Measurements from ENCODE around the gene MEX3D. TPM values are rescaled to one million over a fixed set of nuclear protein-coding genes. Genes with fewer than 3 reads are reported as not detected.

The MEX3D gene
- total and polyA plus RNA-seq, 8 donors, result 4.9 to 90.4 (median 10.8) TPM

Small RNA genes within 50 kb of the gene (small RNA-seq; reads per million reads assigned to genes)
- gene AC005943.2 (0 reads per million in 4 donors), gene RN7SL477P (0 reads per million in 4 donors), gene RNU6-1223P (0 reads per million in 4 donors)

Other genes with a start within 250 kb of the MEX3D start
- 100 to 1,000 TPM in 3 of 5 donors, 10 to 100 TPM in 2; 31.6 to 217 (median 102) TPM for gene NDUFS7, start 184.4 kb downstream of the MEX3D start, total RNA-seq
- 100 to 1,000 TPM; 107 to 169 (median 138) TPM for gene NDUFS7, start 184.4 kb downstream of the MEX3D start, polyA plus RNA-seq
- 10 to 100 TPM in 1 of 5 donors, 1 to 10 TPM in 2, not detected in 2; 2.6 to 15.6 (median 4.5) TPM for gene GAMT, start 166.8 kb downstream of the MEX3D start, total RNA-seq
- 100 to 1,000 TPM in 1 of 3 donors, 10 to 100 TPM in 2; 26.8 to 102 (median 55.3) TPM for gene GAMT, start 166.8 kb downstream of the MEX3D start, polyA plus RNA-seq
- gene DAZAP1, start 160.7 kb downstream of the MEX3D start, total RNA-seq, result 100 to 1,000 TPM in 1 of 5 donors, 10 to 100 TPM in 4; 21.4 to 124 (median 42.5) TPM
- gene DAZAP1, start 160.7 kb downstream of the MEX3D start, polyA plus RNA-seq, result 10 to 100 TPM; 55.9 to 68.1 (median 63.4) TPM
- 1,000 to 10,000 TPM in 4 of 5 donors, 100 to 1,000 TPM in 1; 428 to 2,471 (median 1,694) TPM for gene RPS15, start 129.9 kb downstream of the MEX3D start, total RNA-seq
- 1,000 to 10,000 TPM; 2,846 to 4,539 (median 3,866) TPM for gene RPS15, start 129.9 kb downstream of the MEX3D start, polyA plus RNA-seq
- 1 to 10 TPM in 2 of 5 donors, under 1 TPM in 2, not detected in 1; 0.58 to 3.5 (median 2.0) TPM for gene APC2, start 118.2 kb downstream of the MEX3D start, total RNA-seq
- under 1 TPM; 0.10 to 0.31 (median 0.15) TPM for gene APC2, start 118.2 kb downstream of the MEX3D start, polyA plus RNA-seq
- gene C19orf25, start 89.1 kb downstream of the MEX3D start, total RNA-seq, result 10 to 100 TPM in 4 of 5 donors, 1 to 10 TPM in 1; 5.4 to 84.3 (median 21.3) TPM
- gene C19orf25, start 89.1 kb downstream of the MEX3D start, polyA plus RNA-seq, result 10 to 100 TPM; 25.4 to 34.9 (median 32.7) TPM
- gene PCSK4, start 78.0 kb downstream of the MEX3D start, total RNA-seq, result 10 to 100 TPM in 2 of 5 donors, 1 to 10 TPM in 1, not detected in 2; 1.7 to 26.8 (median 19.7) TPM
- gene PCSK4, start 78.0 kb downstream of the MEX3D start, polyA plus RNA-seq, result 1 to 10 TPM; 2.7 to 5.0 (median 3.2) TPM
- gene REEP6, start 77.1 kb downstream of the MEX3D start, total RNA-seq, result 10 to 100 TPM in 1 of 5 donors, 1 to 10 TPM in 1, not detected in 3; 3.7 to 24.3 TPM
- gene REEP6, start 77.1 kb downstream of the MEX3D start, polyA plus RNA-seq, result 10 to 100 TPM in 1 of 3 donors, 1 to 10 TPM in 2; 3.5 to 10.1 (median 6.1) TPM
- gene ADAMTSL5, start 55.3 kb downstream of the MEX3D start, total RNA-seq, result 10 to 100 TPM in 1 of 5 donors, 1 to 10 TPM in 2, not detected in 2; 1.7 to 29.5 (median 1.8) TPM
- 1 to 10 TPM; 1.1 to 5.6 (median 1.4) TPM for gene ADAMTSL5, start 55.3 kb downstream of the MEX3D start, polyA plus RNA-seq
- not detected for gene PLK5, start 44.2 kb downstream of the MEX3D start, total RNA-seq
- under 1 TPM in 2 of 3 donors, not detected in 1; 0.12 to 0.80 TPM for gene PLK5, start 44.2 kb downstream of the MEX3D start, polyA plus RNA-seq
- 100 to 1,000 TPM in 1 of 5 donors, 10 to 100 TPM in 4; 39.8 to 154 (median 46.2) TPM for gene MBD3, start 24.5 kb upstream of the MEX3D start, total RNA-seq
- 100 to 1,000 TPM in 1 of 3 donors, 10 to 100 TPM in 2; 53.2 to 107 (median 61.6) TPM for gene MBD3, start 24.5 kb upstream of the MEX3D start, polyA plus RNA-seq
- 100 to 1,000 TPM in 3 of 5 donors, 10 to 100 TPM in 2; 32.2 to 659 (median 151) TPM for gene UQCR11, start 37.1 kb upstream of the MEX3D start, total RNA-seq
- gene UQCR11, start 37.1 kb upstream of the MEX3D start, polyA plus RNA-seq, result 100 to 1,000 TPM; 140 to 217 (median 191) TPM
- 10 to 100 TPM; 12.8 to 90.2 (median 34.8) TPM for gene TCF3, start 84.3 kb upstream of the MEX3D start, total RNA-seq
- gene TCF3, start 84.3 kb upstream of the MEX3D start, polyA plus RNA-seq, result 10 to 100 TPM; 30.2 to 34.6 (median 33.7) TPM
- gene ONECUT3, start 185.2 kb upstream of the MEX3D start, total RNA-seq, result under 1 TPM in 2 of 5 donors, not detected in 3; 0.29 to 0.37 TPM
- gene ONECUT3, start 185.2 kb upstream of the MEX3D start, polyA plus RNA-seq, result under 1 TPM in 1 of 3 donors, not detected in 2; 0.13 TPM
- gene ATP8B3, start 244.0 kb upstream of the MEX3D start, total RNA-seq, result 1 to 10 TPM in 1 of 5 donors, not detected in 4; 1.3 TPM
- gene ATP8B3, start 244.0 kb upstream of the MEX3D start, polyA plus RNA-seq, result 1 to 10 TPM in 1 of 3 donors, under 1 TPM in 2; 0.15 to 1.4 (median 0.31) TPM

Measured in stomach (tissue), 8 donors.